ENCODE data around the gene KMT2C. TPM values are rescaled to one million over a fixed set of nuclear protein-coding genes. Genes with fewer than 3 reads are reported as not detected.

The KMT2C gene
- polyA plus RNA-seq, 1 donor from 2014 or later: 29.8 TPM

DNA sequence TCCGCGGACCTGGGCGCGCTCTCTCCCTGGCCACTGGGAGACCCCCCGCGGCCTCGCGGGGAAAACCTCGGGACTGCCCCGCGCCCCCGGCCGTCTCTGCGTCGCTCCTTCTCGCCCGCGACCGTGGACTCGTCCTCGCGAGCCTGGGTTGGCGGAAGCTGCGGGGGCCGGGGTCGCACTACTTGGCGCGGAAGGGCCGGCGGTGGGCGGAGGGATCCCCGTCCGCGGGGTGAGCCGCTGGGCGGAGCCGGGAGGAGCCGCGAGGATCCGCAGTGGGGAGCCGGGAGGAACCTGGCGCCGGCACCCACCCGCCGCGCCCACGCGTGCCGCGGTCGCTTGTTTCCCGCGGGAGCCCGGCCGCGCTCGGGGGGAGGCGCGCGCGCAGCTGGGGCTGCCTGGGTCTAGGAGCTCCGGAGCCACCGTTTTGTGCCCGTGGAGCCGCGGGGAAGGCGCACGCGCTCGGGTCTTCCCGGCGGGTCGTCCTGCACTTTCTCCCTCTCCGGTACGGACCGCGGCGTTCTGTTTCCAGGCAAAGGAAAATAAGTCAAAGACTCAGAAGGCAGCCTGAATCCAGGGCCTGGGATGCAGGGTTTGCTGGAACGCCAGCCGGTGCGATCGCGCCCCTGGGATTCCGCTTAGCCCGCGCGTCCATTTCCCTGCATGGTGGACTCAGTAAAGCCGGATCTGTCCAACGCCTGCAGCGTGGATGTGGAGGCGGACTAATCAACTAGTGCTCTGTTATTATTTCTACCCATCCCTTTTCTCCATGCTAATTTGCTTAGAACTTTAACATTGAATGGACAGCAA is 28.7 kb upstream of the KMT2C start:
- no peaks in the 10 kb centered on the region for H3K9me3 ChIP-seq (ENCODE audit: low read length)
- H3K79me2 ChIP-seq (replicated peaks; ENCODE audit: insufficient read depth, low read length): peaks cover 5% of the 10 kb centered on the region
- no peaks in the 10 kb centered on the region for H4K20me1 ChIP-seq (ENCODE audit: insufficient read depth)
- no peaks in the 10 kb centered on the region for H3K36me3 ChIP-seq (ENCODE audit: insufficient read depth, low read length)
- peak overlapping the region; percentile 96 for H3K27ac ChIP-seq (ENCODE audit: low read length)
- peak overlapping the region; percentile 82 for H3K4me3 ChIP-seq (ENCODE audit: low read length)
- TF ChIP-seq MXI1 (conservative IDR thresholded peaks at IDR 0.05; ENCODE audit: poor library complexity, severe bottlenecking): peak; percentile 89
- TF ChIP-seq, protein P1, sequence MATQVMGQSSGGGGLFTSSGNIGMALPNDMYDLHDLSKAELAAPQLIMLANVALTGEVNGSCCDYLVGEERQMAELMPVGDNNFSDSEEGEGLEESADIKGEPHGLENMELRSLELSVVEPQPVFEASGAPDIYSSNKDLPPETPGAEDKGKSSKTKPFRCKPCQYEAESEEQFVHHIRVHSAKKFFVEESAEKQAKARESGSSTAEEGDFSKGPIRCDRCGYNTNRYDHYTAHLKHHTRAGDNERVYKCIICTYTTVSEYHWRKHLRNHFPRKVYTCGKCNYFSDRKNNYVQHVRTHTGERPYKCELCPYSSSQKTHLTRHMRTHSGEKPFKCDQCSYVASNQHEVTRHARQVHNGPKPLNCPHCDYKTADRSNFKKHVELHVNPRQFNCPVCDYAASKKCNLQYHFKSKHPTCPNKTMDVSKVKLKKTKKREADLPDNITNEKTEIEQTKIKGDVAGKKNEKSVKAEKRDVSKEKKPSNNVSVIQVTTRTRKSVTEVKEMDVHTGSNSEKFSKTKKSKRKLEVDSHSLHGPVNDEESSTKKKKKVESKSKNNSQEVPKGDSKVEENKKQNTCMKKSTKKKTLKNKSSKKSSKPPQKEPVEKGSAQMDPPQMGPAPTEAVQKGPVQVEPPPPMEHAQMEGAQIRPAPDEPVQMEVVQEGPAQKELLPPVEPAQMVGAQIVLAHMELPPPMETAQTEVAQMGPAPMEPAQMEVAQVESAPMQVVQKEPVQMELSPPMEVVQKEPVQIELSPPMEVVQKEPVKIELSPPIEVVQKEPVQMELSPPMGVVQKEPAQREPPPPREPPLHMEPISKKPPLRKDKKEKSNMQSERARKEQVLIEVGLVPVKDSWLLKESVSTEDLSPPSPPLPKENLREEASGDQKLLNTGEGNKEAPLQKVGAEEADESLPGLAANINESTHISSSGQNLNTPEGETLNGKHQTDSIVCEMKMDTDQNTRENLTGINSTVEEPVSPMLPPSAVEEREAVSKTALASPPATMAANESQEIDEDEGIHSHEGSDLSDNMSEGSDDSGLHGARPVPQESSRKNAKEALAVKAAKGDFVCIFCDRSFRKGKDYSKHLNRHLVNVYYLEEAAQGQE (IDR thresholded peaks at IDR 0.05; ENCODE audit: borderline replicate concordance): peak; percentile 71
- TF ChIP-seq, protein P2, sequence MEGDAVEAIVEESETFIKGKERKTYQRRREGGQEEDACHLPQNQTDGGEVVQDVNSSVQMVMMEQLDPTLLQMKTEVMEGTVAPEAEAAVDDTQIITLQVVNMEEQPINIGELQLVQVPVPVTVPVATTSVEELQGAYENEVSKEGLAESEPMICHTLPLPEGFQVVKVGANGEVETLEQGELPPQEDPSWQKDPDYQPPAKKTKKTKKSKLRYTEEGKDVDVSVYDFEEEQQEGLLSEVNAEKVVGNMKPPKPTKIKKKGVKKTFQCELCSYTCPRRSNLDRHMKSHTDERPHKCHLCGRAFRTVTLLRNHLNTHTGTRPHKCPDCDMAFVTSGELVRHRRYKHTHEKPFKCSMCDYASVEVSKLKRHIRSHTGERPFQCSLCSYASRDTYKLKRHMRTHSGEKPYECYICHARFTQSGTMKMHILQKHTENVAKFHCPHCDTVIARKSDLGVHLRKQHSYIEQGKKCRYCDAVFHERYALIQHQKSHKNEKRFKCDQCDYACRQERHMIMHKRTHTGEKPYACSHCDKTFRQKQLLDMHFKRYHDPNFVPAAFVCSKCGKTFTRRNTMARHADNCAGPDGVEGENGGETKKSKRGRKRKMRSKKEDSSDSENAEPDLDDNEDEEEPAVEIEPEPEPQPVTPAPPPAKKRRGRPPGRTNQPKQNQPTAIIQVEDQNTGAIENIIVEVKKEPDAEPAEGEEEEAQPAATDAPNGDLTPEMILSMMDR (IDR thresholded peaks at IDR 0.05; ENCODE audit: poor library complexity, severe bottlenecking): no peak
- TF ChIP-seq EP300 (conservative IDR thresholded peaks at IDR 0.05; ENCODE audit: poor library complexity, severe bottlenecking): no peak
- TF ChIP-seq POLR2AphosphoS5 (IDR thresholded peaks at IDR 0.05): peak; percentile 34
- peak; percentile 37 for TF ChIP-seq RAD21 (conservative IDR thresholded peaks at IDR 0.05)
- peak; percentile 55 for TF ChIP-seq SMC3 (conservative IDR thresholded peaks at IDR 0.05; ENCODE audit: poor library complexity)
- peak; percentile 77 for TF ChIP-seq TAF1 (IDR thresholded peaks at IDR 0.05; ENCODE audit: low read depth)
- no peaks in the 10 kb centered on the region for H3K27me3 ChIP-seq (ENCODE audit: insufficient read depth, low read depth, low read length)
- H3K9me2 ChIP-seq (ENCODE audit: insufficient read depth, low read length): no peaks in the 10 kb centered on the region
- H3K4me2 ChIP-seq (ENCODE audit: low read length): peak overlapping the region; percentile 68
- no peaks in the 10 kb centered on the region for H3F3A ChIP-seq (ENCODE audit: insufficient read depth, low read length, poor library complexity, severe bottlenecking)
- H2AFZ ChIP-seq (ENCODE audit: low read depth, low read length): peak overlapping the region; percentile 76
- peak overlapping the region; percentile 97 for H3K9ac ChIP-seq (ENCODE audit: low read length)

DNA sequence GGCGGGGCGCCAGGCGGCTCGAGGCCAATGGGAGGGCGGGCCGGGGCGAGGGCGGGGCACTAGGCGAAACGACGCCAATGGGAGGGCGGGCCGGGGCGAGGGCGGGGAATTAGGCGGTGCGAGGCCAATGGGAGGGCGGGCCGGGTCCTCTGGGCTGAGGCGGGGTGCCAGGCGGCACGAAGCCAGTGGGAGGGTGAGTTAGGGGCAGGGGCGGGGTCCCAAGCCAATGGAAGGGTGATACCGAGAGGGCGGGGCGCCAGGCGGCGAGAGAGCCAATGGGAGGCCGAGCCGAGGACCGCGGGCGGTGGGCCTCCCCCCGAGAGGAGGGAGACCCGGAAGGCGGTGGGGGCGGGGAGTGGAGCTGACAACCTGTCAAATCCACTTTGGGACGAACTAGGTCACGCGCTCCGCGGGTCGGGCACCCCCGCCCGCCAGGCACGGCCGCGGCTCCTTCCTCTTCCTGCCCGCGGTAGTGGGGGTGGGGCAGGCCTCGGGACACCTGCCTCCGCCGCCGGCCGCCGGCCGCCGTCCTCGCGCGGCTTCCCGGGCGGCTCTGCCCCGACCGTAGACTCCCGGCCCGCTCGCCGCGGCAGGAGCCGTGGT is 28.0 kb upstream of the KMT2C start:
- TF ChIP-seq, protein P1 (IDR thresholded peaks at IDR 0.05; ENCODE audit: borderline replicate concordance): no peak
- peak; percentile 83 for TF ChIP-seq EP300 (conservative IDR thresholded peaks at IDR 0.05; ENCODE audit: poor library complexity, severe bottlenecking)
- TF ChIP-seq EZH2 (IDR thresholded peaks at IDR 0.05; ENCODE audit: borderline replicate concordance, insufficient read depth, low read length, poor library complexity, severe bottlenecking): no peak
- TF ChIP-seq RAD21 (conservative IDR thresholded peaks at IDR 0.05): no peak
- TF ChIP-seq TAF1 (IDR thresholded peaks at IDR 0.05; ENCODE audit: low read depth): no peak
- TF ChIP-seq, protein P2 (IDR thresholded peaks at IDR 0.05; ENCODE audit: poor library complexity, severe bottlenecking): no peak
- TF ChIP-seq POLR2AphosphoS5 (IDR thresholded peaks at IDR 0.05): peak; percentile 80
- TF ChIP-seq SMC3 (conservative IDR thresholded peaks at IDR 0.05; ENCODE audit: poor library complexity): no peak
- no peak for TF ChIP-seq MXI1 (conservative IDR thresholded peaks at IDR 0.05; ENCODE audit: poor library complexity, severe bottlenecking)
- Histone ChIP-seq H3K9me3 (ENCODE audit: low read length) (no peaks in the 10 kb centered on the region), H3K9ac (ENCODE audit: low read length) (peak overlapping the region; percentile 97), H2AFZ (ENCODE audit: low read depth, low read length) (peak overlapping the region; percentile 76), H3F3A (ENCODE audit: insufficient read depth, low read length, poor library complexity, severe bottlenecking) (no peaks in the 10 kb centered on the region), H3K4me2 (ENCODE audit: low read length) (no peak overlapping the region), H3K79me2 (replicated peaks; ENCODE audit: insufficient read depth, low read length) (peaks cover 5% of the 10 kb centered on the region), H3K27me3 (ENCODE audit: insufficient read depth, low read depth, low read length) (no peaks in the 10 kb centered on the region), H3K4me3 (ENCODE audit: low read length) (peak overlapping the region; percentile 82), H3K9me2 (ENCODE audit: insufficient read depth, low read length) (no peaks in the 10 kb centered on the region), H3K36me3 (ENCODE audit: insufficient read depth, low read length) (no peaks in the 10 kb centered on the region), H4K20me1 (ENCODE audit: insufficient read depth) (no peaks in the 10 kb centered on the region), H3K27ac (ENCODE audit: low read length) (peak overlapping the region; percentile 96)
